Activated naive CD8-positive, alpha-beta T cell (primary cell): ENCODE results near the gene RMDN2.
A peak's percentile ranks its signal among the peaks of the same experiment; 100 is the strongest.

Experiments
- H3K27ac Mint-ChIP-seq: one replicate; pipeline ENCODE4 v1.8.0; 2021; ENCODE audit warnings: mixed read lengths
- H3K27me3 Mint-ChIP-seq: one replicate; pipeline ENCODE4 v1.8.0; 2021; ENCODE audit warnings: mixed read lengths
- H3K36me3 Mint-ChIP-seq: one replicate; pipeline ENCODE4 v1.8.0; 2021; ENCODE audit warnings: mixed read lengths
- H3K4me1 Mint-ChIP-seq: one replicate; pipeline ENCODE4 v1.8.0; 2021; ENCODE audit warnings: low read depth, mixed read lengths
- H3K4me3 Mint-ChIP-seq: one replicate; pipeline ENCODE4 v1.8.0; 2021; ENCODE audit warnings: mild to moderate bottlenecking, mixed read lengths
- H3K9me3 Mint-ChIP-seq: one replicate; pipeline ENCODE4 v1.8.0; 2021; ENCODE audit warnings: low read depth, mixed read lengths

Gene RMDN2

DNA sequence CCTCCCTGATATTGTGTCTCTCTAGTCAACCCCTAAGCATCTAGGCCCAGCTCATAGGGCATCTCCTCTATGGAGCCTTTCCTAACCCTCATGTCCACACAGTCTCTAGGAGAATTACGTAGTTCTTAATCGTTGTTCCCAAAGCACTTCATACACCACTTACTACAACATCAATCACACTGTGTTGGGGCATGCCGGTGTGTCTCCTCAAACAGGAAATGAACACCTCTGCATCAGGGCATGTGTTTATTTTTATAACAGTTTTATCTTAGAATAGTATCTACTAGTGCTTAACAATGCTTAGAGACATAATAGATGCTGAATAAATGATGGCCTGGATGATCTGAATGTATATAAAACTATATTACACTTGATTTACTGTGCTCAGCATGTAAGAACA, 131.1 kb downstream of the RMDN2 start:
- no peaks in the 10 kb centered on the region for H3K9me3 Mint-ChIP-seq
- H3K36me3 Mint-ChIP-seq = peaks cover 3% of the 10 kb centered on the region
- H3K27ac Mint-ChIP-seq = no peak overlapping the region
- H3K4me1 Mint-ChIP-seq = peaks cover 18% of the 10 kb centered on the region
- H3K4me3 Mint-ChIP-seq = no peak overlapping the region
- peaks cover 6% of the 10 kb centered on the region for H3K27me3 Mint-ChIP-seq

DNA sequence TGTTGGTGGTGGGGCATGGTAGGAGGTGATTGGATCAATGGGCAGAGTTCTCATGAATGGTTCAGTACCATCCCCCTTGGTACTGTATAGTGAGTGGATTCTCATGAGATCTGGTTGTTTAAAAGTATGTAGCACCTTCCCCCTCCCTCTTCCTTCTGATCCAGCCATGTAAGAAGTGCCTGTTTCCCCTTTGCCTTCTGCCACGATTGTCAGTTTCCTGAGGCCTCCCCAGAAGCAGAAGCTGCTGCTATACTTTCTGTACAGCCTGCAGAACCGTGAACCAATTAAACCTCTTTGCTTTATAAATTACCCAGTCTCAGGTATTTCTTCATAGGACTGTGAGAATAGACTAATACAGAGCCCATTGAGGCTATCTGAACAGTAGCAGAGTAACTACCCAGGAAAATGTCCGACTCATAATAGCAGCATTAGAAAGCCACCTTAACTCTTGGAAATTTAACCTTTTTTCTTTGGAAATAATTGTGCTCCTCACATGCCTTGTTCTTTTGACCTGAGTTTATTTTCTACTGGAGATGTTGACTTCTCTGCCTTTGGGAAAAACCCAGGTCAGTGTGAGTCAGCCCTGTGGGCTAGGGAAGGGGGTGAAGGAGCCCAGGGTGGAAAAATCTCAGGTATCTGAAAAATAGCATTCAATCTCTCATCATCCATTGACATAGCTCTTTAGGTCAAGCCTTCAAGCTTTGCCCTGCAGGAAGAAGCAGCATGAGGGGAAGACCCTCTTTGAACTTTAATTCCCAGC, 132.7 kb downstream of the RMDN2 start:
- Mint-ChIP-seq H3K27ac (peak overlapping the region; percentile 29), H3K36me3 (peaks cover 7% of the 10 kb centered on the region), H3K4me1 (peaks cover 18% of the 10 kb centered on the region), H3K27me3 (peaks cover 6% of the 10 kb centered on the region), H3K4me3 (no peak overlapping the region), H3K9me3 (no peaks in the 10 kb centered on the region)

DNA sequence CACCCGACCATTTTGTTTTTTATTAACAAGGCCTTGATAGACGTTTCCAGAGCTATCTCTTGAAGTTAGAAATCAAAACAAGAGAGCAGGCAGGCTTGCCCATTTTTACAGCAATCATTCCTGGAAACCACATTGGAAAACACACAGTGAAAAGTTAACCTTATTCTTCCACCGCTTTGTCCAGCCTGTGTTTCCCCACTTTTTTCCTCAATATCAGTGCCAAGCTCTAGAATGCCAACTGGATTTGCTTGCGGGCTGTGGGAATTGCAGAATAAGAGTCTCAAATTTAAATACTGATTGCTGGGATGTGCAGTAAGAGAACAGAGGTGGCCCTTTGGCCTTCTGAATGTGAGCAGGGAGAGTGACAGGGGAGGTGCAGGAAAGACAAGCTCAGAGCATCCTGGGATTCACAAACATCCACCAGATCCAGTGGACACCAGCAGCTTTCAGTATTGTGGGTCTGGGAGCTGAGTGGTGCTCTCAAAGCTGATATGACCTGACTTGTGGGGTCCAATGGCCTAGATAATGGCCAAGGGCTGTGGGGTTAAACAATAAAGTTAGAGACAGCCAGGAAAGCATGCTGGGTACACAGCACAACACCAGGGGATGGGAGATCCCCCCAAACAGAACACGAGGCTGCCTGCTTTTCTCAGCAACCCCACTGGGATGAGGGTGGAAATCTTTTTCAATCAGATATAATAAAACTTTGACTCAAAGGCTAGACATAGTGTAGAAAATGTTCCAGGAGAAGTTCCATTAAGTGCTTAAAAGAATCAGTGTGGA, 135.3 kb downstream of the RMDN2 start:
- H3K4me3 Mint-ChIP-seq = no peak overlapping the region
- H3K36me3 Mint-ChIP-seq = peaks cover 7% of the 10 kb centered on the region
- no peaks in the 10 kb centered on the region for H3K9me3 Mint-ChIP-seq
- peaks cover 3% of the 10 kb centered on the region for H3K27me3 Mint-ChIP-seq
- H3K27ac Mint-ChIP-seq = no peak overlapping the region
- peaks cover 18% of the 10 kb centered on the region for H3K4me1 Mint-ChIP-seq

DNA sequence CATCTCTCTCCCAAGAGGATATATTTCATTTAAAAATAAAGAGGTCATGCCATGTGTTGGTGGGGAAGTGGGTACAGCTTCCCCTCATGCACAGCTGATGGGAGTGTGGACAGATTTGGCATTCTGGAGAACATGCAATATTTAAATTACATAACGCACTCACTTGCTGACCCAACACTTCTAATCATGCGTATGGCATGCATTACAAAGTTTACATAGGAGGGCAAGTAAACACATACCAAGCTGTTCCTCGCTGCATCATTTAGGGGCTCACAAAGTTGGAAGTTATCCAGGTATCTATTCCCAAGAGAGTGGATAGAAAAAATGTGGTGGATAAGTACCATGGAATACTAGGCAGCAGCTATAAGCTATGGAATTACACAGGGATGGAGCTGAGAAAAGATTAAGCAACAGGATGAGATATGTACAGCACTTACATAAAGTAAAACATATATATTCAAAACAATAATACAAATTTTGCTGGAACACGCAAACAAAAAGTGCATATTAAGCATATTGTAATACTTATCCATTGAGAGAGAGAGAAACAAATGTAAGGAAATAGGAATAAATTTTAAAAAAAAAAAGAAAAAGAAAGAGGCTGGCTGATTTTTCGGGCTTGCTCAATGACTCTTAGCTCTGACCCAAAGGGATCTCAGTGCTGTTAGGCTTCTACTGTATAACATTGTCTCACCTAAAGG, 139.9 kb downstream of the RMDN2 start:
- Mint-ChIP-seq H3K4me3 (no peak overlapping the region), H3K27ac (no peak overlapping the region), H3K36me3 (peaks cover 4% of the 10 kb centered on the region), H3K9me3 (no peaks in the 10 kb centered on the region), H3K27me3 (peaks cover 2% of the 10 kb centered on the region), H3K4me1 (no peaks in the 10 kb centered on the region)

DNA sequence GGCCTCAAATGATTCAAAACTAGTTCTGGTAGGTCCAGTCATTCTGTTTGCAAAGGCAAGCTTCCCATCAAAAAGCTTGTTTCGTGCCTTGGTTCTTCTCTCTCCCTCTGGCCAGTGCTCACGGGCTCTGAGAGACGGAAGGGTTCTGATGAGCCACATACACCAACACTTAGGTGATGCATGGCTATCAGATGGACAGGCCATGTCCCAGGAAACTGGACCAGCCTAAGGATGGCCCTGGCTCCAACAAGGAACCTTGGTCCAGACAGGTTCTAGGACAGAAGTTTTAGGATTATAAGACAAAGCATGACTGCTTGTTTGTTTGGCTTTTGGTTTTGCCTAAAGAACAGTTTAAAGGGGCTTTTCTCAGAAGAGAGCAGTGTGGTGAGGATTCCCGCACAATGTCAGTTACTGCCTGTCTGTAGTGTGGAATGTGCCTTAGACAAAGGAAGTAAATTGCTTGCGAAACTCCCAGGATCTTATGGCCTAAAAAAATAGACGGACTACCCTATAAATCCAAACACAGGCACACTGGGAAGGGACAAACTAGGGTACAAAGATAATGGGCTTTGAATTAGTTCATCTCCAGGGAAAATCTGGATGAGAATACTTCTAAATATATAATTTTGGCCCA, 140.5 kb downstream of the RMDN2 start:
- Mint-ChIP-seq H3K27me3 (peaks cover 2% of the 10 kb centered on the region), H3K4me3 (no peak overlapping the region), H3K4me1 (no peaks in the 10 kb centered on the region), H3K9me3 (no peaks in the 10 kb centered on the region), H3K27ac (no peak overlapping the region), H3K36me3 (peaks cover 4% of the 10 kb centered on the region)

DNA sequence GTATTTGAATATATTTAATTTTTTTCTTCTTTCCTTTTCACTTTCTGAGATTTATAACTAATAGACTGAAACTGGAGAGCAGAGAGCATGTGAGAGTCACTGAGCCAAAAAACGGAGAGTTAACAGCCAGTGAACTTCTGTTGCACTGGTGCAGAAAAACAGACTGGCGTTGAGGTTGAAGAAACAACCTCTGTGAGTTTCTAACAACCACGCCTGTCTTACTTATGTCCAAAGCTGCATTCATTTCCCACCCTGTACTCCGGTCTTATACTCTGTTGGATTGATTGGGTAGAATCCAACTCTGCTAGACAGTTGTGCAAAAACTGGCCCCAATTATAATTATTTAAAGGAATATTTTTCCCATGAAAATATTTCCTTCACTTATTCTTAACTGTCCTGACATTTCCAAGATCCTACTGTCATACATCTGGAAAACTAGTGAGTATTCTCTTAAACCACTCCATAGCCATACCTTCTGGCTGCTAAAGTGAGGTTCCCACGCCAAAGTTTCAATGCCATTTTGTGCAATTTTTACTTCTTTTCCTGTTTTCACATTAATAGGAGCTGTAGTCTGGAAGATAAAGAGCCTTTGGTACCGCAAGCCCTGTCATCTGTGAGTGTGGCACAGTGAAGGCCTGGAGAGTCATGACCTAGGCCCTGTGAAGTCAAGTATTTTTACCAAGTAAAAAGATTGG, 141.5 kb downstream of the RMDN2 start:
- H3K27ac Mint-ChIP-seq = no peak overlapping the region
- H3K36me3 Mint-ChIP-seq = peaks cover 4% of the 10 kb centered on the region
- peaks cover 2% of the 10 kb centered on the region for H3K27me3 Mint-ChIP-seq
- H3K9me3 Mint-ChIP-seq = no peaks in the 10 kb centered on the region
- no peaks in the 10 kb centered on the region for H3K4me1 Mint-ChIP-seq
- no peak overlapping the region for H3K4me3 Mint-ChIP-seq
